ENCODE results near the gene IRF2BP2. TPM values are rescaled to one million over a fixed set of nuclear protein-coding genes. Genes with fewer than 3 reads are reported as not detected.

The IRF2BP2 gene
- total and polyA plus RNA-seq, 2 of the 13 experiments (the other 11 are each of a cell fraction or from before 2014, with no cell fraction given): 140 to 147 TPM

GRCh38 chr1:234600418-234601281, 9.3 kb downstream of the IRF2BP2 start (continued):
- no peak for TF ChIP-seq LRRFIP1 (CRISPR knock-in tag; conservative IDR thresholded peaks at IDR 0.05)
- peak; percentile 37; the same call in 1 of the 2 replicates for TF ChIP-seq ATF1 (CRISPR knock-in tag; IDR thresholded peaks at IDR 0.05)
- TF ChIP-seq ZNF333 (CRISPR knock-in tag; IDR thresholded peaks at IDR 0.05; ENCODE audit: borderline replicate concordance): no peak
- TF ChIP-seq GFI1 (CRISPR knock-in tag; IDR thresholded peaks at IDR 0.05; ENCODE audit: borderline replicate concordance): 0 out of 2 replicates have a peak, but pooled peaks have one; percentile 6
- peak; percentile 66; the same call in 1 of the 2 replicates for TF ChIP-seq DRAP1 (CRISPR knock-in tag; IDR thresholded peaks at IDR 0.05)
- TF ChIP-seq DBP (CRISPR knock-in tag; IDR thresholded peaks at IDR 0.05; ENCODE audit: not compliant biosample characterization): no peak
- TF ChIP-seq CREM (IDR thresholded peaks at IDR 0.05): peak; percentile 89
- no peak for TF ChIP-seq CREM (CRISPR knock-in tag; IDR thresholded peaks at IDR 0.05)
- peak; percentile 94 for TF ChIP-seq AFF4 (CRISPR knock-in tag; IDR thresholded peaks at IDR 0.05)
- TF ChIP-seq CEBPB (IDR thresholded peaks at IDR 0.05; ENCODE audit: borderline replicate concordance, low read depth, low read length): no peak
- TF ChIP-seq SPEN (CRISPR knock-in tag; IDR thresholded peaks at IDR 0.05; ENCODE audit: low read depth): 0 out of 2 replicates have a peak, but pooled peaks have one; percentile 12
- no peak for TF ChIP-seq KLF6 (CRISPR knock-in tag; IDR thresholded peaks at IDR 0.05)
- TF ChIP-seq ZNF256 (CRISPR knock-in tag; conservative IDR thresholded peaks at IDR 0.05): no peak
- peak; percentile 88 for TF ChIP-seq ZNF652 (CRISPR knock-in tag; IDR thresholded peaks at IDR 0.05; ENCODE audit: borderline replicate concordance, low read depth)
- peak; percentile 34 for TF ChIP-seq ZEB1 (IDR thresholded peaks at IDR 0.05; ENCODE audit: insufficient replicate concordance, low read depth)
- TF ChIP-seq ATF7 (IDR thresholded peaks at IDR 0.05): no peak
- no peak for TF ChIP-seq ATF7 (CRISPR knock-in tag; IDR thresholded peaks at IDR 0.05)
- TF ChIP-seq POLR2AphosphoS5 (IDR thresholded peaks at IDR 0.05; ENCODE audit: low read depth, low read length): peak; percentile 68
- no peak for TF ChIP-seq CBX5 (CRISPR knock-in tag; IDR thresholded peaks at IDR 0.05; ENCODE audit: borderline replicate concordance)
- TF ChIP-seq ZNF354B (CRISPR knock-in tag; IDR thresholded peaks at IDR 0.05): no peak
- TF ChIP-seq TFDP2 (CRISPR knock-in tag; IDR thresholded peaks at IDR 0.05): 0 out of 2 replicates have a peak, but pooled peaks have one; percentile 13
- no peak for TF ChIP-seq ZNF629 (CRISPR knock-in tag; conservative IDR thresholded peaks at IDR 0.05)

Measured in HepG2 (cell line).